SK-N-SH (cell line): ENCODE data around the gene TOM1L2. TPM values are rescaled to one million over a fixed set of nuclear protein-coding genes. Genes with fewer than 3 reads are reported as not detected.

Experiments used
- CTCF ChIA-PET: fragments of 300-600, 350-600 bp; formaldehyde crosslinking; extraction: SDS; loops from one replicate; lab custom pipeline; 2021; lab: Yijun Ruan, JAX
- POLR2A ChIA-PET: fragments of 350-600 bp; sonication (Branson Sonifier 250); formaldehyde crosslinking; extraction: SDS; loops from one replicate; lab custom pipeline; 2020; ENCODE audit warnings: antibody characterized with exemption, inconsistent platforms; lab: Yijun Ruan, JAX
- DNase-seq: peaks from one replicate; pipeline ENCODE4 v3.0.0; 2012
- H2AFZ ChIP-seq: fragments of 200-600 bp; sonication (generic); 2 replicates; pipeline ENCODE4 v1.8.1; 2016; ENCODE audit warnings: antibody characterized with exemption, mild to moderate bottlenecking, low read depth
- H3F3A ChIP-seq: fragments of 200-600 bp; sonication (generic); replicated peaks from 2 replicates; pipeline ENCODE3; 2016; ENCODE audit warnings: antibody characterized with exemption, mild to moderate bottlenecking; ENCODE audit not compliant: insufficient read depth
- H3K27ac ChIP-seq, 2 experiments: fragments of 200-500 bp in 1 of 2; fragments of 200-600 bp in 1 of 2; sonication (Bioruptor generic) in 1 of 2; sonication (generic), shearing (Covaris generic) in 1 of 2; 2 replicates each; pipeline versions ENCODE4 v1.5.1 to v1.6.1; 2014 to 2016; ENCODE audit warnings: low read depth in 2 of 2, inconsistent platforms in 1 of 2, low read length in 1 of 2, mild to moderate bottlenecking in 1 of 2, mixed read lengths in 1 of 2
- H3K27me3 ChIP-seq: fragments of 200-600 bp; sonication (generic), shearing (Covaris generic); 2 replicates; pipeline ENCODE4 v1.6.1; 2016; ENCODE audit warnings: mixed run types; ENCODE audit not compliant: insufficient read depth
- H3K36me3 ChIP-seq, 2 experiments: fragments of 200-500 bp in 1 of 2; fragments of 200-600 bp in 1 of 2; sonication (Bioruptor generic) in 1 of 2; sonication (generic) in 1 of 2; replicated peaks in 1 of 2; 2 replicates each; pipeline versions ENCODE3 to v1.5.1; 2014 to 2016; ENCODE audit warnings: low read length in 1 of 2, mild to moderate bottlenecking in 1 of 2; ENCODE audit not compliant: insufficient read depth in 2 of 2, control insufficient read depth in 1 of 2
- H3K4me1 ChIP-seq, 2 experiments: fragments of 200-500 bp in 1 of 2; fragments of 200-600 bp in 1 of 2; sonication (Bioruptor generic) in 1 of 2; sonication (generic), shearing (Covaris generic) in 1 of 2; 2 replicates each; pipeline versions ENCODE4 v1.5.1 to v1.6.1; 2014 to 2016; ENCODE audit warnings: low read depth in 1 of 2, low read length in 1 of 2, mixed run types in 1 of 2; ENCODE audit not compliant: insufficient read depth in 2 of 2, control insufficient read depth in 1 of 2
- H3K4me2 ChIP-seq: fragments of 200-600 bp; sonication (generic), shearing (Covaris generic); 2 replicates; pipeline ENCODE4 v1.6.1; 2017; ENCODE audit warnings: mixed run types
- H3K4me3 ChIP-seq, 2 experiments: fragments of 200-500 bp in 1 of 2; fragments of 200-600 bp in 1 of 2; sonication (Bioruptor generic) in 1 of 2; sonication (generic), shearing (Covaris generic) in 1 of 2; 2 replicates each; pipeline versions ENCODE4 v1.5.1 to v1.8.1; 2014 to 2016; ENCODE audit warnings: low read depth in 2 of 2, inconsistent platforms in 1 of 2, low read length in 1 of 2, mild to moderate bottlenecking in 1 of 2, mixed read lengths in 1 of 2, moderate library complexity in 1 of 2
- H3K79me2 ChIP-seq: fragments of 200-600 bp; sonication (generic); 2 replicates; pipeline ENCODE4 v1.8.1; 2017; ENCODE audit warnings: mild to moderate bottlenecking; ENCODE audit not compliant: insufficient read depth
- H3K9ac ChIP-seq: fragments of 200-600 bp; sonication (generic); 2 replicates; pipeline ENCODE4 v1.6.1; 2017; ENCODE audit warnings: mixed run types
- H3K9me2 ChIP-seq: fragments of 200-600 bp; sonication (generic); 2 replicates; pipeline ENCODE4 v1.6.1; 2017; ENCODE audit warnings: mixed run types
- H3K9me3 ChIP-seq: fragments of 200-600 bp; sonication (generic); 2 replicates; pipeline ENCODE4 v1.6.1; 2017; ENCODE audit warnings: mixed run types, mild to moderate bottlenecking, moderate library complexity
- H4K20me1 ChIP-seq: fragments of 200-600 bp; sonication (generic); 2 replicates; pipeline ENCODE4 v1.6.1; 2017; ENCODE audit warnings: mild to moderate bottlenecking, mixed run types; ENCODE audit not compliant: insufficient read depth
- CHD2 ChIP-seq: fragments of 150-350 bp; IDR thresholded peaks from 2 replicates; pipeline ENCODE4 v1.6.1; 2018; ENCODE audit warnings: low read length; ENCODE audit not compliant: partially characterized antibody
- CTCF ChIP-seq: fragments of 200-600 bp; sonication (generic); IDR thresholded peaks from 2 replicates; pipeline ENCODE4 v1.6.1; 2017; ENCODE audit warnings: antibody characterized with exemption, mild to moderate bottlenecking, moderate library complexity
- EP300 ChIP-seq, 2 experiments: IDR thresholded peaks; 2 replicates each; pipeline versions ENCODE4 v1.4.0 to v1.6.1; 2012; ENCODE audit warnings: borderline replicate concordance in 1 of 2, low read depth in 1 of 2, low read length in 1 of 2
- GABPA ChIP-seq: IDR thresholded peaks from 2 replicates; pipeline ENCODE4 v1.4.0; 2012; ENCODE audit warnings: low read depth, mild to moderate bottlenecking
- RCOR1 ChIP-seq: fragments of 150-350 bp; IDR thresholded peaks from 2 replicates; pipeline ENCODE4 v1.6.1; 2017; ENCODE audit warnings: antibody characterized with exemption, low read length
- TCF12 ChIP-seq: IDR thresholded peaks from 2 replicates; pipeline ENCODE4 v1.4.0; 2012
- WGBS: methylation state at CpG from one replicate; pipeline ENCODE4 v1.1.6; 2017; ENCODE audit warnings: low lambda C conversion rate; 5-methylcytosine and 5-hydroxymethylcytosine counted together
- polyA plus RNA-seq, 3 experiments: library from polyadenylated mRNA; depleted of rRNA; stranded (reverse); fragments of >200 nt; gene quantifications; 2 replicates each; pipeline ENCODE4 v1.2.3, GENCODE V29; 2012
- TF ChIP-seq, protein P1 (sequence below): IDR thresholded peaks from 2 replicates; pipeline ENCODE4 v1.6.1; 2012; ENCODE audit warnings: mild to moderate bottlenecking, low read depth, low read length, moderate library complexity
- TF ChIP-seq, protein P2 (sequence below): IDR thresholded peaks from 2 replicates; pipeline ENCODE4; 2012
- TF ChIP-seq, protein P3 (sequence below): IDR thresholded peaks from 2 replicates; pipeline ENCODE4 v1.4.0; 2012; ENCODE audit warnings: low read depth

Gene TOM1L2
- polyA plus RNA-seq, 1 of the 3 experiments (the other 2 are of a cell fraction): 85.4 TPM

DNA sequence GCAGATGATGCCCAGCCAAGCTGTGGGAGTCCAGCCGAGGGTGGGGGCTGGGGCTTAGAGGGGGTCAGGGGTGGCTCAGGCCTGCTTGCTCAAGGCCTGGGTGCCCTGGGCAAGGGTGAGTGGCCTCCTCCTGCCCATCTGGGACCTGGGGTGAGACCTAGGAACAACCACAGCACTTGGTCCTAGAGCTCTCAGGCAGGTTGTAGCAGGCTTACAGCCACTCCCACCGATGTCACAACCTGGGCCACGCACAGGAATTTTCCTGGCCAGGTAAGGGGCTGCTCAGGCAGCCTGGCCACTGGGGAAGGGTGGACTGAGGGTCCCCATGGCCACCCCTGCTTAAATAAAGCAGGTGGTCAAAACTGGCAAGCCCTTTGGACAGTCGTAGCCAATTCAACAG is 129.1 kb downstream of the TOM1L2 start (continued):
- TF ChIP-seq, protein P1, sequence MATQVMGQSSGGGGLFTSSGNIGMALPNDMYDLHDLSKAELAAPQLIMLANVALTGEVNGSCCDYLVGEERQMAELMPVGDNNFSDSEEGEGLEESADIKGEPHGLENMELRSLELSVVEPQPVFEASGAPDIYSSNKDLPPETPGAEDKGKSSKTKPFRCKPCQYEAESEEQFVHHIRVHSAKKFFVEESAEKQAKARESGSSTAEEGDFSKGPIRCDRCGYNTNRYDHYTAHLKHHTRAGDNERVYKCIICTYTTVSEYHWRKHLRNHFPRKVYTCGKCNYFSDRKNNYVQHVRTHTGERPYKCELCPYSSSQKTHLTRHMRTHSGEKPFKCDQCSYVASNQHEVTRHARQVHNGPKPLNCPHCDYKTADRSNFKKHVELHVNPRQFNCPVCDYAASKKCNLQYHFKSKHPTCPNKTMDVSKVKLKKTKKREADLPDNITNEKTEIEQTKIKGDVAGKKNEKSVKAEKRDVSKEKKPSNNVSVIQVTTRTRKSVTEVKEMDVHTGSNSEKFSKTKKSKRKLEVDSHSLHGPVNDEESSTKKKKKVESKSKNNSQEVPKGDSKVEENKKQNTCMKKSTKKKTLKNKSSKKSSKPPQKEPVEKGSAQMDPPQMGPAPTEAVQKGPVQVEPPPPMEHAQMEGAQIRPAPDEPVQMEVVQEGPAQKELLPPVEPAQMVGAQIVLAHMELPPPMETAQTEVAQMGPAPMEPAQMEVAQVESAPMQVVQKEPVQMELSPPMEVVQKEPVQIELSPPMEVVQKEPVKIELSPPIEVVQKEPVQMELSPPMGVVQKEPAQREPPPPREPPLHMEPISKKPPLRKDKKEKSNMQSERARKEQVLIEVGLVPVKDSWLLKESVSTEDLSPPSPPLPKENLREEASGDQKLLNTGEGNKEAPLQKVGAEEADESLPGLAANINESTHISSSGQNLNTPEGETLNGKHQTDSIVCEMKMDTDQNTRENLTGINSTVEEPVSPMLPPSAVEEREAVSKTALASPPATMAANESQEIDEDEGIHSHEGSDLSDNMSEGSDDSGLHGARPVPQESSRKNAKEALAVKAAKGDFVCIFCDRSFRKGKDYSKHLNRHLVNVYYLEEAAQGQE: no peak
- TF ChIP-seq RCOR1 (no peak), EP300 (IDR thresholded peaks at IDR 0.05; ENCODE audit: borderline replicate concordance in 1 of 2, low read depth in 1 of 2, low read length in 1 of 2) (no peak), CHD2 (no peak), TCF12 (no peak)
- TF ChIP-seq, protein P2, sequence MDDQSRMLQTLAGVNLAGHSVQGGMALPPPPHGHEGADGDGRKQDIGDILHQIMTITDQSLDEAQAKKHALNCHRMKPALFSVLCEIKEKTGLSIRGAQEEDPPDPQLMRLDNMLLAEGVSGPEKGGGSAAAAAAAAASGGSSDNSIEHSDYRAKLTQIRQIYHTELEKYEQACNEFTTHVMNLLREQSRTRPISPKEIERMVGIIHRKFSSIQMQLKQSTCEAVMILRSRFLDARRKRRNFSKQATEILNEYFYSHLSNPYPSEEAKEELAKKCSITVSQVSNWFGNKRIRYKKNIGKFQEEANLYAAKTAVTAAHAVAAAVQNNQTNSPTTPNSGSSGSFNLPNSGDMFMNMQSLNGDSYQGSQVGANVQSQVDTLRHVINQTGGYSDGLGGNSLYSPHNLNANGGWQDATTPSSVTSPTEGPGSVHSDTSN: no peak
- TF ChIP-seq, protein P3, sequence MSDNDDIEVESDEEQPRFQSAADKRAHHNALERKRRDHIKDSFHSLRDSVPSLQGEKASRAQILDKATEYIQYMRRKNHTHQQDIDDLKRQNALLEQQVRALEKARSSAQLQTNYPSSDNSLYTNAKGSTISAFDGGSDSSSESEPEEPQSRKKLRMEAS: no peak

- 100% methylated on average over 3 of the region's 9 CpGs for WGBS
- H3K4me1 ChIP-seq: peaks cover 18 to 87% of the 10 kb centered on the region in 2 experiments; a peak in 3 of 4 replicates
Observed at GRCh38 chr17:17842111-17842876, 129.9 kb downstream of the TOM1L2 start.

More at GRCh38 chr17:17842111-17842876, 129.9 kb downstream of the TOM1L2 start:
- TF ChIP-seq GABPA: no peak
- TF ChIP-seq CTCF: no peak
- TF ChIP-seq, all 33 proteins: peak for 0
- Histone ChIP-seq H3K9ac (no peak overlapping the region), H4K20me1 (no peaks in the 10 kb centered on the region), H3K79me2 (no peaks in the 10 kb centered on the region), H3K9me3 (no peaks in the 10 kb centered on the region), H2AFZ (no peak overlapping the region), H3K4me2 (no peak overlapping the region), H3K4me3 (no peak overlapping the region), H3K36me3 (peaks cover 0 to 10% of the 10 kb centered on the region in 2 experiments), H3F3A (peaks cover 16% of the 10 kb centered on the region), H3K27me3 (no peaks in the 10 kb centered on the region), H3K9me2 (no peaks in the 10 kb centered on the region), H3K27ac (peak overlapping the region in 1 of 2 experiments; percentile 98; a peak in 2 of 4 replicates)
- DNase-seq: no peak
- CTCF ChIA-PET: interaction anchor here (1.2 to 8.1 kb wide), 4 partner anchors 12 to 161 kb away, joined by 3 to 48 read pairs (median 6); partner anchors contain the start of gene RAI1
- POLR2A ChIA-PET: interaction anchor here (2.2 kb wide), 1 partner anchor 11 kb away, joined by 8 read pairs; no protein-coding TSS in a partner anchor
